ENCODE measurements around the gene TBC1D5. TPM values are rescaled to one million over a fixed set of nuclear protein-coding genes. Genes with fewer than 3 reads are reported as not detected.

Gene TBC1D5
- total and polyA plus RNA-seq, 2 donors (not counting 1 experiment from before 2014, with no cell fraction given): 22.6 to 111 TPM

DNA sequence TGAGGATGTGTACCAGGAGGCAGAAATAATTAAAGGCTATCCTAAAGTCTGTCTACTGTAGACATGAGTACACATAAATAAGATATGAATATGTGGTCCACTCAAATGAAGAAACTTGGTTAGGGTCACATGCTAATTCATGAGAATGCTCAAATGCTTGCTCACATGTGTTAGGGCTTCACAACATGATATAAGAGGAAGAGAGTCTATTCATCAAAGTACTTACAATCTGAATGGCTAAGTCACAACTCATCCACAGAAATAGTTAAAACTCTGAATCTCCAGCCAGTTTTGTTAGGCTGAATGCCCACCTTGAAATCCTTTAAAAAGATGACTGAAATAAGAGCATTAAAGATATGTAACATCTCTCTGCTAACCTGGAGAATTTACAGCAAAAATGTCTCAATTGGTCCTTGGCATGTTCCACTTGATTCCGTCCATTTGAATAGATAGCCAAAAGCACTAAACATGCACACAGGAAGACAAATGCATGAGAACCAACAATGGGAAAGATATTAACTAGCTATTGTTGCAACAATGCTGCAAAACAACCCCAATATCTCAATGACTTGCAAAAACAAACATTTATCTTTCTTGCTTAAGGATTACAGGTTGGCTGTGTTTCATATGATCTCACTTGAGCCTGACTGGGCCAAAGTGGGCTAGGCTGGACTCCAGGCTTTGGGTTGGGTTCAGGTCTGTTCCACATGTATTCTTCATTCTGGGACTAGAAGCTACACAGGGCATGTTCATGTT lies 10.6 kb upstream of the TBC1D5 start:
- Mint-ChIP-seq H3K4me1 (peaks cover 19% of the 10 kb centered on the region), H3K27ac (no peak overlapping the region), H3K4me3 (no peak overlapping the region), H3K9me3 (ENCODE audit: insufficient read depth) (peaks cover 2% of the 10 kb centered on the region), H3K27me3 (no peaks in the 10 kb centered on the region)
- ATAC-seq (ENCODE audit: low read depth) (no peak), DNase-seq (no peak)
- intact Hi-C loops (cut with micrococcal nuclease): no loop called here
- Histone ChIP-seq H2AFZ (ENCODE audit: insufficient read depth, low read depth, low read length, poor library complexity, severe bottlenecking) (no peak overlapping the region), H3K9ac (ENCODE audit: low read length) (no peak overlapping the region), H3K27me3 (replicated peaks in 1 of 4; ENCODE audit: control extremely low read depth in 1 of 4, control insufficient read depth in 3 of 4, insufficient read depth in 4 of 4, low read length in 3 of 4) (no peaks in the 10 kb centered on the region), H3K4me2 (replicated peaks; ENCODE audit: low read depth, low read length, poor library complexity, severe bottlenecking) (no peak overlapping the region), H3K4me3 (ENCODE audit: control extremely low read depth in 1 of 5, extremely low read depth in 1 of 5, insufficient read depth in 1 of 5, low read depth in 2 of 5, low read length in 4 of 5) (no peak overlapping the region), H3K27ac (ENCODE audit: low read length in 2 of 2) (no peak overlapping the region), H3K4me1 (ENCODE audit: control insufficient read depth in 2 of 2, insufficient read depth in 2 of 2, low read length in 2 of 2) (peaks cover 20 to 24% of the 10 kb centered on the region in 2 donors), H3K79me2 (ENCODE audit: control insufficient read depth, insufficient read depth, low read length) (no peaks in the 10 kb centered on the region), H3K36me3 (replicated peaks in 1 of 2; ENCODE audit: control extremely low read depth in 1 of 2, control insufficient read depth in 1 of 2, extremely low read depth in 1 of 2, insufficient read depth in 2 of 2, low read length in 1 of 2) (no peaks in the 10 kb centered on the region), H3K9me3 (ENCODE audit: control extremely low read depth in 1 of 3, control insufficient read depth in 2 of 3, insufficient read depth in 1 of 3, low read length in 2 of 3) (no peaks in the 10 kb centered on the region), H4K20me1 (ENCODE audit: control insufficient read depth, insufficient read depth, low read length, poor library complexity, severe bottlenecking) (no peaks in the 10 kb centered on the region)
- CTCF ChIA-PET: no interaction called here
- POLR2A ChIA-PET: no interaction called here
- TF ChIP-seq EZH2 (IDR thresholded peaks at IDR 0.05; ENCODE audit: borderline replicate concordance, insufficient read depth, low read depth, low read length, poor library complexity, severe bottlenecking): no peak
- TF ChIP-seq, protein P1, sequence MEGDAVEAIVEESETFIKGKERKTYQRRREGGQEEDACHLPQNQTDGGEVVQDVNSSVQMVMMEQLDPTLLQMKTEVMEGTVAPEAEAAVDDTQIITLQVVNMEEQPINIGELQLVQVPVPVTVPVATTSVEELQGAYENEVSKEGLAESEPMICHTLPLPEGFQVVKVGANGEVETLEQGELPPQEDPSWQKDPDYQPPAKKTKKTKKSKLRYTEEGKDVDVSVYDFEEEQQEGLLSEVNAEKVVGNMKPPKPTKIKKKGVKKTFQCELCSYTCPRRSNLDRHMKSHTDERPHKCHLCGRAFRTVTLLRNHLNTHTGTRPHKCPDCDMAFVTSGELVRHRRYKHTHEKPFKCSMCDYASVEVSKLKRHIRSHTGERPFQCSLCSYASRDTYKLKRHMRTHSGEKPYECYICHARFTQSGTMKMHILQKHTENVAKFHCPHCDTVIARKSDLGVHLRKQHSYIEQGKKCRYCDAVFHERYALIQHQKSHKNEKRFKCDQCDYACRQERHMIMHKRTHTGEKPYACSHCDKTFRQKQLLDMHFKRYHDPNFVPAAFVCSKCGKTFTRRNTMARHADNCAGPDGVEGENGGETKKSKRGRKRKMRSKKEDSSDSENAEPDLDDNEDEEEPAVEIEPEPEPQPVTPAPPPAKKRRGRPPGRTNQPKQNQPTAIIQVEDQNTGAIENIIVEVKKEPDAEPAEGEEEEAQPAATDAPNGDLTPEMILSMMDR (IDR thresholded peaks at IDR 0.05): no peak
- WGBS (ENCODE audit: insufficient coverage): 100% methylated on average over 1 of the region's 1 CpG

DNA sequence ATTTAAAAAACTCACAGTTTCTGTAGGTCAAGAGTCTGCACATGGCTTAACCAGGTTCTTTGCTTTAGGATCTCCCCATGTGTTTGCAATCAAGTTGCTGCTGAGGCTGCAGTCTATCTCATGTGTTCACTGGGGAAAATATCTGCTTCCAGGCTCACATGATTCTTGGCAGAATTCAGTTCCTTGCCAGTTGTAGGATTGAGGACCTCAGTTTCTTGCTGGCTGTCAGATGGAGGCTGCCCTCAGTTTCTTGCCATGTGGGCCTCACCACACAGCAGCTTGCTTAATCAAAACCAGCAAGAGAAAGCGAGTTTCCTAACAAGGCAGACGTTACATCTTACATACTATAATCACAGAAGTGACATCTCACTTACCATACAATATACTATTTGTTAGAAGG lies 10.0 kb upstream of the TBC1D5 start:
- H3K27ac Mint-ChIP-seq: no peak overlapping the region
- intact Hi-C loops (cut with micrococcal nuclease): no loop called here
- peaks cover 23% of the 10 kb centered on the region for H3K4me1 Mint-ChIP-seq
- TF ChIP-seq EZH2 (IDR thresholded peaks at IDR 0.05; ENCODE audit: borderline replicate concordance, insufficient read depth, low read depth, low read length, poor library complexity, severe bottlenecking): no peak
- TF ChIP-seq, protein P1 (IDR thresholded peaks at IDR 0.05): no peak
- H3K4me2 ChIP-seq (replicated peaks; ENCODE audit: low read depth, low read length, poor library complexity, severe bottlenecking): no peak overlapping the region
- WGBS (ENCODE audit: insufficient coverage): no CpG with 5 or more reads among the region's 2 CpGs
- H3K27me3 ChIP-seq (replicated peaks in 1 of 4; ENCODE audit: control extremely low read depth in 1 of 4, control insufficient read depth in 3 of 4, insufficient read depth in 4 of 4, low read length in 3 of 4): no peaks in the 10 kb centered on the region
- no peaks in the 10 kb centered on the region for H3K9me3 ChIP-seq (ENCODE audit: control extremely low read depth in 1 of 3, control insufficient read depth in 2 of 3, insufficient read depth in 1 of 3, low read length in 2 of 3)
- H3K4me3 Mint-ChIP-seq: no peak overlapping the region
- ChIA-PET CTCF (no interaction called here), POLR2A (no interaction called here)
- H3K79me2 ChIP-seq (ENCODE audit: control insufficient read depth, insufficient read depth, low read length): no peaks in the 10 kb centered on the region
- ATAC-seq (ENCODE audit: low read depth) (no peak), DNase-seq (no peak)
- H2AFZ ChIP-seq (ENCODE audit: insufficient read depth, low read depth, low read length, poor library complexity, severe bottlenecking): no peak overlapping the region
- peaks cover 26 to 30% of the 10 kb centered on the region in 2 donors for H3K4me1 ChIP-seq (ENCODE audit: control insufficient read depth in 2 of 2, insufficient read depth in 2 of 2, low read length in 2 of 2)
- no peak overlapping the region for H3K9ac ChIP-seq (ENCODE audit: low read length)
- H3K4me3 ChIP-seq (ENCODE audit: control extremely low read depth in 1 of 5, extremely low read depth in 1 of 5, insufficient read depth in 1 of 5, low read depth in 2 of 5, low read length in 4 of 5): no peak overlapping the region
- H3K27ac ChIP-seq (ENCODE audit: low read length in 2 of 2): no peak overlapping the region
- peaks cover 2% of the 10 kb centered on the region for H3K9me3 Mint-ChIP-seq (ENCODE audit: insufficient read depth)
- no peaks in the 10 kb centered on the region for H3K27me3 Mint-ChIP-seq
- H3K36me3 ChIP-seq (replicated peaks in 1 of 2; ENCODE audit: control extremely low read depth in 1 of 2, control insufficient read depth in 1 of 2, extremely low read depth in 1 of 2, insufficient read depth in 2 of 2, low read length in 1 of 2): no peaks in the 10 kb centered on the region
- no peaks in the 10 kb centered on the region for H4K20me1 ChIP-seq (ENCODE audit: control insufficient read depth, insufficient read depth, low read length, poor library complexity, severe bottlenecking)

Measured in B cell (primary cell).